ENCODE results near the gene KCNAB3.

DNA sequence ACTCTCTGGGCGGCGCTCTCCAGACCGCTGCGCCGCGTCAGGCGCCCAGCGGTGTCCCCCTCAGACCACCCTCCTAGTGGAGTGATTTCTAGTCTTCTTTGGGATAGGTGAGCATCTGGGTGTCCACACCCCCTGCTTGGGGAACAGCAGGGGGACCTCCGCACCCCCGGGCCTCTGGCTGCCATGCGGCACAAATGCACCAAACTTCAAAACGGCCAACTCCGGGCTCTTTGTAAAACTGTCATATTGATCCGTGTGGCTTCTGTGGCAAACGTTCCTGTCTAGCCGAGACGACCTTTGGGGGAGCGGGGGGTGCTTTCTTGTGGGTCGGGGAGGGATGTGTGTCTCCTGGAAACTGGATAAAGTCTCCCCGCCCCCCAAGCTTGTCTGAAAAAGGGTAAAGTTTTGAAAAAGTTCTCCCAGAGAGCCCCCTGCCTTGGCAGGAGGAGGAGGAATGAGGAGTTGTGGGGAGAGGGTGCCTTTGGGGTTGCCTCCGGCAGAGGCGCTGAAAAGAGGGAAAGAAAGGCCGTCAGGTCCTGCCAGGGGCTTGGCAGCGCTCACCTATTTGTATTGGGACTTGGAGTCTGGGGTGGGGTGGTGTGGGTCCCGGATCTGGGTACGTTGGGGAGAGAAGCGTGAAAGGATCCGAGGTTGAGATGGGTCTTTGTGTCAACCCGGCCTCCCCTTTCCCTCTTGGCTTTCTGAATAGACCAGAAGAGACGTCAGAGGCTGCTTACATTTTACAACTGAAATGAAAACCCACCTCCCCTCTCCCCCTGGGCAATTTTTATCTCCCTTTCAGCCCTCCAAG, 43.2 kb downstream of the KCNAB3 start:
- TF ChIP-seq CTCF (IDR thresholded peaks at IDR 0.05) (no peak), POLR2A (IDR thresholded peaks at IDR 0.05) (no peak)

All from lower leg skin (tissue), 3 donors.